HepG2 (cell line): ENCODE results near the gene DENND5B.

ENCODE experiments used
- ATF2 ChIP-seq: sonication (generic); formaldehyde crosslinking; IDR thresholded peaks from 2 replicates; pipeline ENCODE4 v1.4.0; 2020; ENCODE audit warnings: missing genetic modification reagents
- CEBPB ChIP-seq: IDR thresholded peaks from 2 replicates; pipeline ENCODE4 v1.6.1; 2011; ENCODE audit warnings: low read depth, low read length, improper control_type of control experiment, borderline replicate concordance
- EZH2 ChIP-seq: conservative IDR thresholded peaks from 2 replicates; pipeline ENCODE4 v1.6.1; 2012; ENCODE audit warnings: mild to moderate bottlenecking, low read depth, low read length, moderate library complexity
- GABPB1 ChIP-seq: IDR thresholded peaks from 2 replicates; pipeline ENCODE4 v1.6.1; 2016; ENCODE audit warnings: mild to moderate bottlenecking, missing genetic modification reagents, moderate library complexity, missing compliant biosample characterization
- GTF3A ChIP-seq: sonication (generic); formaldehyde crosslinking; conservative IDR thresholded peaks from 2 replicates; pipeline ENCODE4 v1.4.0; 2020; ENCODE audit warnings: mild to moderate bottlenecking, missing genetic modification reagents
- KDM4B ChIP-seq: sonication (generic); formaldehyde crosslinking; IDR thresholded peaks from 2 replicates; pipeline ENCODE4 v1.4.0; 2020; ENCODE audit warnings: missing genetic modification reagents
- KLF6 ChIP-seq: IDR thresholded peaks from 2 replicates; pipeline ENCODE4 v1.8.0; 2016; ENCODE audit warnings: missing biosample characterization, missing genetic modification reagents
- MXI1 ChIP-seq: IDR thresholded peaks from 3 replicates; pipeline ENCODE4 v1.6.1; 2012; ENCODE audit warnings: low read depth, low read length, inconsistent platforms, borderline replicate concordance
- POLR2A ChIP-seq, 2 experiments: IDR thresholded peaks; 2 replicates each; pipeline ENCODE4 v1.6.1; 2011; ENCODE audit warnings: low read depth in 2 of 2, low read length in 2 of 2, mild to moderate bottlenecking in 1 of 2, moderate library complexity in 1 of 2; ENCODE audit not compliant: insufficient read depth in 1 of 2
- TF ChIP-seq, protein P1 (sequence below): sonication (generic); formaldehyde crosslinking; IDR thresholded peaks from 2 replicates; pipeline ENCODE4 v1.4.0; 2020; ENCODE audit warnings: missing genetic modification reagents
- TF ChIP-seq, protein P2 (sequence below): sonication (generic); formaldehyde crosslinking; IDR thresholded peaks from 2 replicates; pipeline ENCODE4 v1.5.0; 2020; ENCODE audit warnings: mild to moderate bottlenecking, missing genetic modification reagents
- TF ChIP-seq, protein P3 (sequence below): sonication (generic); formaldehyde crosslinking; IDR thresholded peaks from 2 replicates; pipeline ENCODE4 v1.5.0; 2020; ENCODE audit warnings: mild to moderate bottlenecking, missing genetic modification reagents, moderate library complexity
- TF ChIP-seq, protein P4 (sequence below): sonication (generic); formaldehyde crosslinking; IDR thresholded peaks from 2 replicates; pipeline ENCODE4 v1.4.0; 2020; ENCODE audit warnings: missing genetic modification reagents
- TF ChIP-seq, protein P5 (sequence below): sonication (generic); formaldehyde crosslinking; IDR thresholded peaks from 2 replicates; pipeline ENCODE4 v1.4.0; 2020; ENCODE audit warnings: missing genetic modification reagents

GRCh38 chr12:31522607-31523006 is 68.3 kb downstream of the DENND5B start:
- TF ChIP-seq, protein P1, sequence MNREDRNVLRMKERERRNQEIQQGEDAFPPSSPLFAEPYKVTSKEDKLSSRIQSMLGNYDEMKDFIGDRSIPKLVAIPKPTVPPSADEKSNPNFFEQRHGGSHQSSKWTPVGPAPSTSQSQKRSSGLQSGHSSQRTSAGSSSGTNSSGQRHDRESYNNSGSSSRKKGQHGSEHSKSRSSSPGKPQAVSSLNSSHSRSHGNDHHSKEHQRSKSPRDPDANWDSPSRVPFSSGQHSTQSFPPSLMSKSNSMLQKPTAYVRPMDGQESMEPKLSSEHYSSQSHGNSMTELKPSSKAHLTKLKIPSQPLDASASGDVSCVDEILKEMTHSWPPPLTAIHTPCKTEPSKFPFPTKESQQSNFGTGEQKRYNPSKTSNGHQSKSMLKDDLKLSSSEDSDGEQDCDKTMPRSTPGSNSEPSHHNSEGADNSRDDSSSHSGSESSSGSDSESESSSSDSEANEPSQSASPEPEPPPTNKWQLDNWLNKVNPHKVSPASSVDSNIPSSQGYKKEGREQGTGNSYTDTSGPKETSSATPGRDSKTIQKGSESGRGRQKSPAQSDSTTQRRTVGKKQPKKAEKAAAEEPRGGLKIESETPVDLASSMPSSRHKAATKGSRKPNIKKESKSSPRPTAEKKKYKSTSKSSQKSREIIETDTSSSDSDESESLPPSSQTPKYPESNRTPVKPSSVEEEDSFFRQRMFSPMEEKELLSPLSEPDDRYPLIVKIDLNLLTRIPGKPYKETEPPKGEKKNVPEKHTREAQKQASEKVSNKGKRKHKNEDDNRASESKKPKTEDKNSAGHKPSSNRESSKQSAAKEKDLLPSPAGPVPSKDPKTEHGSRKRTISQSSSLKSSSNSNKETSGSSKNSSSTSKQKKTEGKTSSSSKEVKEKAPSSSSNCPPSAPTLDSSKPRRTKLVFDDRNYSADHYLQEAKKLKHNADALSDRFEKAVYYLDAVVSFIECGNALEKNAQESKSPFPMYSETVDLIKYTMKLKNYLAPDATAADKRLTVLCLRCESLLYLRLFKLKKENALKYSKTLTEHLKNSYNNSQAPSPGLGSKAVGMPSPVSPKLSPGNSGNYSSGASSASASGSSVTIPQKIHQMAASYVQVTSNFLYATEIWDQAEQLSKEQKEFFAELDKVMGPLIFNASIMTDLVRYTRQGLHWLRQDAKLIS (CRISPR knock-in tag): no peak
- no peak for TF ChIP-seq ATF2
- TF ChIP-seq, protein P2, sequence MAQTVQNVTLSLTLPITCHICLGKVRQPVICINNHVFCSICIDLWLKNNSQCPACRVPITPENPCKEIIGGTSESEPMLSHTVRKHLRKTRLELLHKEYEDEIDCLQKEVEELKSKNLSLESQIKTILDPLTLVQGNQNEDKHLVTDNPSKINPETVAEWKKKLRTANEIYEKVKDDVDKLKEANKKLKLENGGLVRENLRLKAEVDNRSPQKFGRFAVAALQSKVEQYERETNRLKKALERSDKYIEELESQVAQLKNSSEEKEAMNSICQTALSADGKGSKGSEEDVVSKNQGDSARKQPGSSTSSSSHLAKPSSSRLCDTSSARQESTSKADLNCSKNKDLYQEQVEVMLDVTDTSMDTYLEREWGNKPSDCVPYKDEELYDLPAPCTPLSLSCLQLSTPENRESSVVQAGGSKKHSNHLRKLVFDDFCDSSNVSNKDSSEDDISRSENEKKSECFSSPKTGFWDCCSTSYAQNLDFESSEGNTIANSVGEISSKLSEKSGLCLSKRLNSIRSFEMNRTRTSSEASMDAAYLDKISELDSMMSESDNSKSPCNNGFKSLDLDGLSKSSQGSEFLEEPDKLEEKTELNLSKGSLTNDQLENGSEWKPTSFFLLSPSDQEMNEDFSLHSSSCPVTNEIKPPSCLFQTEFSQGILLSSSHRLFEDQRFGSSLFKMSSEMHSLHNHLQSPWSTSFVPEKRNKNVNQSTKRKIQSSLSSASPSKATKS (CRISPR knock-in tag): no peak
- no peak for TF ChIP-seq GTF3A
- TF ChIP-seq, protein P3, sequence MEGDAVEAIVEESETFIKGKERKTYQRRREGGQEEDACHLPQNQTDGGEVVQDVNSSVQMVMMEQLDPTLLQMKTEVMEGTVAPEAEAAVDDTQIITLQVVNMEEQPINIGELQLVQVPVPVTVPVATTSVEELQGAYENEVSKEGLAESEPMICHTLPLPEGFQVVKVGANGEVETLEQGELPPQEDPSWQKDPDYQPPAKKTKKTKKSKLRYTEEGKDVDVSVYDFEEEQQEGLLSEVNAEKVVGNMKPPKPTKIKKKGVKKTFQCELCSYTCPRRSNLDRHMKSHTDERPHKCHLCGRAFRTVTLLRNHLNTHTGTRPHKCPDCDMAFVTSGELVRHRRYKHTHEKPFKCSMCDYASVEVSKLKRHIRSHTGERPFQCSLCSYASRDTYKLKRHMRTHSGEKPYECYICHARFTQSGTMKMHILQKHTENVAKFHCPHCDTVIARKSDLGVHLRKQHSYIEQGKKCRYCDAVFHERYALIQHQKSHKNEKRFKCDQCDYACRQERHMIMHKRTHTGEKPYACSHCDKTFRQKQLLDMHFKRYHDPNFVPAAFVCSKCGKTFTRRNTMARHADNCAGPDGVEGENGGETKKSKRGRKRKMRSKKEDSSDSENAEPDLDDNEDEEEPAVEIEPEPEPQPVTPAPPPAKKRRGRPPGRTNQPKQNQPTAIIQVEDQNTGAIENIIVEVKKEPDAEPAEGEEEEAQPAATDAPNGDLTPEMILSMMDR (CRISPR knock-in tag): no peak
- TF ChIP-seq EZH2: no peak
- no peak for TF ChIP-seq CEBPB
- TF ChIP-seq, protein P4, sequence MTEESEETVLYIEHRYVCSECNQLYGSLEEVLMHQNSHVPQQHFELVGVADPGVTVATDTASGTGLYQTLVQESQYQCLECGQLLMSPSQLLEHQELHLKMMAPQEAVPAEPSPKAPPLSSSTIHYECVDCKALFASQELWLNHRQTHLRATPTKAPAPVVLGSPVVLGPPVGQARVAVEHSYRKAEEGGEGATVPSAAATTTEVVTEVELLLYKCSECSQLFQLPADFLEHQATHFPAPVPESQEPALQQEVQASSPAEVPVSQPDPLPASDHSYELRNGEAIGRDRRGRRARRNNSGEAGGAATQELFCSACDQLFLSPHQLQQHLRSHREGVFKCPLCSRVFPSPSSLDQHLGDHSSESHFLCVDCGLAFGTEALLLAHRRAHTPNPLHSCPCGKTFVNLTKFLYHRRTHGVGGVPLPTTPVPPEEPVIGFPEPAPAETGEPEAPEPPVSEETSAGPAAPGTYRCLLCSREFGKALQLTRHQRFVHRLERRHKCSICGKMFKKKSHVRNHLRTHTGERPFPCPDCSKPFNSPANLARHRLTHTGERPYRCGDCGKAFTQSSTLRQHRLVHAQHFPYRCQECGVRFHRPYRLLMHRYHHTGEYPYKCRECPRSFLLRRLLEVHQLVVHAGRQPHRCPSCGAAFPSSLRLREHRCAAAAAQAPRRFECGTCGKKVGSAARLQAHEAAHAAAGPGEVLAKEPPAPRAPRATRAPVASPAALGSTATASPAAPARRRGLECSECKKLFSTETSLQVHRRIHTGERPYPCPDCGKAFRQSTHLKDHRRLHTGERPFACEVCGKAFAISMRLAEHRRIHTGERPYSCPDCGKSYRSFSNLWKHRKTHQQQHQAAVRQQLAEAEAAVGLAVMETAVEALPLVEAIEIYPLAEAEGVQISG (CRISPR knock-in tag): no peak
- TF ChIP-seq MXI1: no peak
- TF ChIP-seq KLF6 (CRISPR knock-in tag): no peak
- TF ChIP-seq GABPB1: no peak
- TF ChIP-seq KDM4B: no peak
- no peak for TF ChIP-seq POLR2A (IDR thresholded peaks at IDR 0.05; ENCODE audit: insufficient read depth in 1 of 2, low read depth in 2 of 2, low read length in 2 of 2)
- TF ChIP-seq, protein P5, sequence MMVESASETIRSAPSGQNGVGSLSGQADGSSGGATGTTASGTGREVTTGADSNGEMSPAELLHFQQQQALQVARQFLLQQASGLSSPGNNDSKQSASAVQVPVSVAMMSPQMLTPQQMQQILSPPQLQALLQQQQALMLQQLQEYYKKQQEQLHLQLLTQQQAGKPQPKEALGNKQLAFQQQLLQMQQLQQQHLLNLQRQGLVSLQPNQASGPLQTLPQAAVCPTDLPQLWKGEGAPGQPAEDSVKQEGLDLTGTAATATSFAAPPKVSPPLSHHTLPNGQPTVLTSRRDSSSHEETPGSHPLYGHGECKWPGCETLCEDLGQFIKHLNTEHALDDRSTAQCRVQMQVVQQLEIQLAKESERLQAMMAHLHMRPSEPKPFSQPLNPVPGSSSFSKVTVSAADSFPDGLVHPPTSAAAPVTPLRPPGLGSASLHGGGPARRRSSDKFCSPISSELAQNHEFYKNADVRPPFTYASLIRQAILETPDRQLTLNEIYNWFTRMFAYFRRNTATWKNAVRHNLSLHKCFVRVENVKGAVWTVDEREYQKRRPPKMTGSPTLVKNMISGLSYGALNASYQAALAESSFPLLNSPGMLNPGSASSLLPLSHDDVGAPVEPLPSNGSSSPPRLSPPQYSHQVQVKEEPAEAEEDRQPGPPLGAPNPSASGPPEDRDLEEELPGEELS (CRISPR knock-in tag): no peak
